ENCODE results near the gene EFNA3.
A peak's percentile ranks its signal among the peaks of the same experiment; 100 is the strongest.

EFNA3 gene

GRCh38 chr1:155052439-155053395 is 25.9 kb upstream of the EFNA3 start:
- TF ChIP-seq, protein P1, sequence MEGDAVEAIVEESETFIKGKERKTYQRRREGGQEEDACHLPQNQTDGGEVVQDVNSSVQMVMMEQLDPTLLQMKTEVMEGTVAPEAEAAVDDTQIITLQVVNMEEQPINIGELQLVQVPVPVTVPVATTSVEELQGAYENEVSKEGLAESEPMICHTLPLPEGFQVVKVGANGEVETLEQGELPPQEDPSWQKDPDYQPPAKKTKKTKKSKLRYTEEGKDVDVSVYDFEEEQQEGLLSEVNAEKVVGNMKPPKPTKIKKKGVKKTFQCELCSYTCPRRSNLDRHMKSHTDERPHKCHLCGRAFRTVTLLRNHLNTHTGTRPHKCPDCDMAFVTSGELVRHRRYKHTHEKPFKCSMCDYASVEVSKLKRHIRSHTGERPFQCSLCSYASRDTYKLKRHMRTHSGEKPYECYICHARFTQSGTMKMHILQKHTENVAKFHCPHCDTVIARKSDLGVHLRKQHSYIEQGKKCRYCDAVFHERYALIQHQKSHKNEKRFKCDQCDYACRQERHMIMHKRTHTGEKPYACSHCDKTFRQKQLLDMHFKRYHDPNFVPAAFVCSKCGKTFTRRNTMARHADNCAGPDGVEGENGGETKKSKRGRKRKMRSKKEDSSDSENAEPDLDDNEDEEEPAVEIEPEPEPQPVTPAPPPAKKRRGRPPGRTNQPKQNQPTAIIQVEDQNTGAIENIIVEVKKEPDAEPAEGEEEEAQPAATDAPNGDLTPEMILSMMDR (IDR thresholded peaks at IDR 0.05; ENCODE audit: low read depth, low read length, missing control alignments), result peak; percentile 50
- no peak for DNase-seq (ENCODE audit: low read depth)
- H3K4me3 ChIP-seq (ENCODE audit: low read depth, low read length), result peak overlapping the region; percentile 63

DNA sequence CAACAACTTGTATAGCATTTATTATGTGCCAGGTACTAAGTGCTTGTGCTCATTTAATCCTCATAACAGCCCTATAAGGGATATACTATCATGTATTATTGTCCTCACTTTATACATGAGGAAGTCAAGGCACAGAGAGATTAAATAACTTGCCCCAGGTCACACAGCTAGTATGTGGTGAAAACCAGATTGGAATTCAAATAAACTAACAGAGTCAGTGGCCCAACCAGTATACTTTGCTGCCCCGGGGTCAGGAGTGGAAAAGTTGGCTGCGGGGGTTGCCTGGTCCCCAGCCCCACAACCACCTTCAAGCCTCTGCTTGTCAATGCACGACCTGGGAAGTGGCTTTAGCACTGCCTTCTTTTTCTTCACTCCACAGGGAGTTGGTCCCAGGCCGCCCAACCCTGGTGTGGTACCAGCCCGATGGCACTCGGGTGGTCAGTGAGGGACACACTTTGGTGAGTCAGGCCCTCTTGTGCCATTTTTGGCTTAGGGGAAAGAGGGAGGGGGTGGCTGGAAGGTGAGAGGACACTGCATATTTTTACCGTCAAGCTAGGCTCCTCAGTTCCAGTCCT is 25.0 kb upstream of the EFNA3 start:
- H3K4me3 ChIP-seq (ENCODE audit: low read depth, low read length), result no peak overlapping the region
- DNase-seq (ENCODE audit: low read depth), result no peak
- TF ChIP-seq, protein P1 (IDR thresholded peaks at IDR 0.05; ENCODE audit: low read depth, low read length, missing control alignments), result no peak

DNA sequence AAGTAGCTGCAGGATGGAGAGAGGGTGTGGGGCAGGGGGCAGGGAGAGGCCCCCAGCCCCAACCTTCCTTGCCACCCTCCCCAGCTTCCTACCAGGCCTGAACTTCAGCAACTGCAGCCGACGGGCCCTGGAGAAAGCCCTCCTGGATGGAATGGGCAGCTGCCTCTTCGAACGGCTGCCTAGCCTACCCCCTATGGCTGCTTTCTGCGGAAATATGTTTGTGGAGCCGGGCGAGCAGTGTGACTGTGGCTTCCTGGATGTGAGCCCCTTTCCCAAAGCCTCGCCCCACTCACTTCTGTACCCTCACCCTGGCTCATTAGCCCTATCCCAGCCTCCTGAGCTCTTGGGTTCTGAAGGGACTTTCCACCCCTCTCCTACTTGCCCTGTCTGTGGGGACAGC is 21.5 kb upstream of the EFNA3 start:
- TF ChIP-seq, protein P1 (IDR thresholded peaks at IDR 0.05; ENCODE audit: low read depth, low read length, missing control alignments), result no peak
- no peak overlapping the region for H3K4me3 ChIP-seq (ENCODE audit: low read depth, low read length)
- DNase-seq (ENCODE audit: low read depth), result no peak

DNA sequence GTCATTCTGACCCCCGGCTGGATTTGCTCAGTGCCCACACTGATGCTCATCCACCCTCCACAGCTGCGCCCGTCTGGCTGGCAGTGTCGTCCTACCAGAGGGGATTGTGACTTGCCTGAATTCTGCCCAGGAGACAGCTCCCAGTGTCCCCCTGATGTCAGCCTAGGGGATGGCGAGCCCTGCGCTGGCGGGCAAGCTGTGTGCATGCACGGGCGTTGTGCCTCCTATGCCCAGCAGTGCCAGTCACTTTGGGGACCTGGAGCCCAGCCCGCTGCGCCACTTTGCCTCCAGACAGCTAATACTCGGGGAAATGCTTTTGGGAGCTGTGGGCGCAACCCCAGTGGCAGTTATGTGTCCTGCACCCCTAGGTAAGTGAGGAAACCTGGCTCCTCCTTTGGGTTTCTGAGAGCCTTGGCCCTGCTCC is 20.8 kb upstream of the EFNA3 start:
- DNase-seq (ENCODE audit: low read depth), result no peak
- H3K4me3 ChIP-seq (ENCODE audit: low read depth, low read length), result no peak overlapping the region
- TF ChIP-seq, protein P1 (IDR thresholded peaks at IDR 0.05; ENCODE audit: low read depth, low read length, missing control alignments), result peak; percentile 35

DNA sequence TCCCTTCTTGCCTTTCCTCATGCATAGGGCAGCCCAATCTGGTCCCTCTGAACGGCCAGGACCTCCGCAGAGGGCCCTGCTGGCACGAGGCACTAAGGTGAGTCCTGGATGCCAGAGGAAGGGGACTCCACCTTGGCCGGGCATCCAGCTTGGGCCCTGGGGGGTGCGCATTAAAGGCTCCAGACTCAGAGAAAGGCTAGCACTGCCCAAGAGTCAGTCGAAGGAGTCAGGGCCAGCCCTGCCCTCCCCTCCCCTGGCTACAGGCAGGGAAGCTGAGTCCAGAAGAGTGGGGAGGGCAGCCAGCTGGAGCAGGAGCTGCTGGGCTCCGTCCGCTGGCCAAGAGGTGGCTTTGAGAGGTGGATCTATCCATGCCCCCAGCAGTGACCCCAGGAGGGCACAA is 17.9 kb upstream of the EFNA3 start:
- no peak for DNase-seq (ENCODE audit: low read depth)
- TF ChIP-seq, protein P1 (IDR thresholded peaks at IDR 0.05; ENCODE audit: low read depth, low read length, missing control alignments), result no peak
- H3K4me3 ChIP-seq (ENCODE audit: low read depth, low read length), result no peak overlapping the region

GRCh38 chr1:155061381-155062150 is 17.1 kb upstream of the EFNA3 start:
- no peak overlapping the region for H3K4me3 ChIP-seq (ENCODE audit: low read depth, low read length)
- peak; percentile 83 for DNase-seq (ENCODE audit: low read depth)
- TF ChIP-seq, protein P1 (IDR thresholded peaks at IDR 0.05; ENCODE audit: low read depth, low read length, missing control alignments), result peak; percentile 100
